SK-N-MC (cell line): Measurements from ENCODE around the gene NDUFS8.

Experiments used
- EZH2 ChIP-seq: fragments of 200-600 bp; sonication (generic); IDR thresholded peaks from one replicate; pipeline ENCODE4 v1.6.1; 2017; ENCODE audit warnings: antibody characterized with exemption
- POLR2AphosphoS5 ChIP-seq: IDR thresholded peaks from 2 replicates; pipeline ENCODE4 v1.6.1; 2012; ENCODE audit warnings: mild to moderate bottlenecking, low read depth, low read length, borderline replicate concordance

DNA sequence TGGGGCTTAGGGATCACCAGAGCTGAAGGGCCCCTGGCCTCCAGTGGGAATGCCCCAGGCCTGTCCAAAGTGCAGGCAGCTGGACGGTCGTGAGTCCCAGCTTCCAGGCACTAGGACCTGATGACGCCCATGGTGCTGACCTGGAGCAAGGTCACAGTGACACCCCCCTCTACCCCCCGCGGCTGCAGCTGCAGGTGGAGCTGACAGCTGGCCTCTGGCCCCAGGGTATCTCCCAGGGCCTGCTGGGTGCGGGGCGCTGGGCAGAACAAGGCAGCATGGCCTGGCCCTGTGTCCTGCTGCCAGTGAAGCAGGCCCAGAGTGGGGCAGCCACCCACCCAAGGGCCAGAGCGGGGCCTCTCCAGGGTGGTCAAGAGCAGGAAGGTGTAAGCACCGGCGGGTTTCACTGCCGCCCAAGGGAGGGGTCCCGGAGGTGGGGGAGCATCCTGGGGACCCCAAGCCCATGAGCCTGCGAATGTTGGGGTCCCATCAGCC, 7.8 kb downstream of the NDUFS8 start:
- TF ChIP-seq EZH2, result no peak
- TF ChIP-seq POLR2AphosphoS5, result no peak
